NCI-H748 (cell line): Measurements from ENCODE around the gene SPACA7.

Experiments used
- DNase-seq: peaks from one replicate; lab custom pipeline; 2025; ENCODE audit not compliant: unreplicated experiment; lab: John Stamatoyannopoulos, UW

SPACA7 gene

DNA sequence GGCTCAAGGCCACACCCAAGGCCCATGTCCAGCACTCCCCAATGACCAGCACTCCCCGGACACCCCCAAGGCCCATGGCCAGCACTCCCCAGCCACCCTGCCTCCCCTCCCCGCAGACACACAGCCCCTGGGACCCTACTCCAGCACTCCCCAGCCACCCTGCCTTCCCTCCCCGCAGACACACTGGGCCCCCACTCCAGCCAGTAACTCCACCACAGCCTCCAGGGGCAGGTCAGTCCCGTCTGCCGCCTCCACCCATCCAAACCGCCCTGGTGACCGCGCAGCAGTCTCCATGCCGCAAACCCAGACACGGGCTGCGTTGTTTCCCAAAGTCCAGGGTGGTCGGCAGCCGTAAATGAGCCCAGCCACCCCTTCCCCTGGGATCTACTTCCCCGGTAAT, 70.7 kb downstream of the SPACA7 start:
- no peak for DNase-seq

DNA sequence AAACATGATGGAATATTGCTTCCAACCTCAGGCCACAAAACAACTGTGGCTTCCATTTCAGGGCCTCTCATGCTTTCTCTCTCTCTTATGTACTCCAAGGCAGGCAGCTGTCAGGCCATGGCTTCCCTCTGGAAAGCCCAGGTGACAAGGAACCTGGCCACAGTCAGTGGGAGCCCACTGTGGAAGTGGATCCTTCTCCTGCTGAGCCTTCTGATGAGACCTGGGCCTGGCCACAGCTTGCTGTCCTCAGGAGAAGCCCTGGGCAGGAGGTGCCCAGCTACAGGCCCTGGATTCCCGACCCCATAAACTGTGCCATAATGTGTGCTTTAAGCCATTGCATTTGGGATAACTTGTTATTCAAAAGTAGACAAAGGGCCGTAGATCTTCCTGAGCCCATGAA, 71.2 kb downstream of the SPACA7 start:
- DNase-seq: no peak

DNA sequence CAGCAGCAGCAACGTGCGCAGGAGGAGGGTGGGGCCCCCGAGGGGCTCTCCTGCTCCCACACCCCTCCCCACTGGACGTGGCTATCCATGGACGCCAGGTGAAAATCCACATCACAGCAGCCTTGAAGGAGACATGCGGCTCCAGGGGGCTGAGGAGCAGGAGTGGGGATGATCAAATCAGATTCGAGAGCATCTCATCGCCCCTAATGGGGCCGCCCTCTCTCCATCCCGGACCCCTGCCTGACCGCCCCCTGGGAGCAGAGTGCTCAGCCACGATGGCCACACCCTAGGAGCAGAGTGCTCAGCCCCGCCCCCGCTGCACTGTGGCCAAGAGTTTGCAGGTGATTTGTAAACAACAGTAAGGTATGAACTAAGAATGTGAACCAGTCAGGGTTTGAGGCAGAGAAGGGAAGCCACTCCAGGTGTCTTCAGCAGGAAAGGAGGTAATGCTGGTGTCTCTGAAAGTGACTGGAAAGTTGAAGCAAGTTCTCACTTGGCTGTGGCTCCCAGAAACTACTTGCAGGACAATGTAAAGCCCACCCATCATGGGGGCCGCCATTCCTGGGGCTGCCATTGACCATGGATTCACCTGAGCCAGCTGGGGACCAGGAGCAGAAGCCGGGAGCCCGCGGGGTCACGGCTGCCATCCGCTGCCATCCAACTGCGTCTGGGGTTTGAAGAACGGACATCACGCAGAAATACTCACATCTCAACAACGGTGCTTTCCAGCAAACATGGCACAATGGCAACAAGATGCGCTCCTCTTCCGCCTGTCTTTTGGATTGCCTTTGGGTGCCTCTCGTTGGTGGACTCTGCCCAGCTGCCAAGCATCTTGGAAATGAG, 71.8 kb downstream of the SPACA7 start:
- DNase-seq: peak; percentile 95

DNA sequence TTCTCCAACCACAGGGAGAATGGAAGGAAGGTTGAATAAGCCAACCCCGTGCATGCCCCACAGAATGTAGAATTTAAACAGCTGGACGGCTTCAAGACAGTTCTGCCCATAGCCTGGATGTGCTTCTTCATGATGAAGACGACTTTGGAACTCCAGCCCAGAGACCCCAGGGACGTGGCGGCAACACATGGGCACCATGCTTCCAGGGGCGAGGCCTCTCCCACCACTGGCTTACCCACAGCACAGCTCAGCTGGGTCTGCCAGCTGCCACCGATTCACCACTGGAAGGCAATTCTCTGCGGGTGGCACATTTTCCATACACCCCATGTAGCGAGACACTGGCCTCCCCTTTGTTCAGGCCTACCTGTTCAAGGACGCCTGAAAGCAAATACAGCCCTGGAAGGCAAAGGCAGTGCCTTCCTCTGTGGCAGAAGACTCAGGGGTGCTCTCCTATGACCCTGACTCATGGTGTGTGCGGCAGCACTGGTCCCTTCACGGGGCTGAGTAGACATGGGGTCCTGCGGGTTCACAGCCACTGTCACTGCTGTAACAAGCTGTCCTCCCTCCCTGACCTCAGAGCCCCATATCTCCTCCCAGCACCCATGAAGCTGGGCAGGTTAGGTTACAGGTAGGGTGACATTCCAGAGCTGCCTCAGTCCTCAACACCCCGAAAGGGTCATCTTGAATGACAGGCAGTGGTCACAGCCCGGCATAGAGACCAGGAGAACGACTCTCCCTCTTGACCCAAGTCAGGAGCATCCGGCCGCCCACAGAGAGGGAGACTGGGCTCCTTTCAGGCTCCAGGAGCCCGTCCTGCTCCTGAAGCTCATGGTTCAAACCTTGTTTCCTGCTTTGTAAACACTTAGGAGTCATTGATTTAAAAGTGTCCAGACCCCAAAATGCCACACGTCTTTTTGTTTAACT, 72.7 kb downstream of the SPACA7 start:
- no peak for DNase-seq

DNA sequence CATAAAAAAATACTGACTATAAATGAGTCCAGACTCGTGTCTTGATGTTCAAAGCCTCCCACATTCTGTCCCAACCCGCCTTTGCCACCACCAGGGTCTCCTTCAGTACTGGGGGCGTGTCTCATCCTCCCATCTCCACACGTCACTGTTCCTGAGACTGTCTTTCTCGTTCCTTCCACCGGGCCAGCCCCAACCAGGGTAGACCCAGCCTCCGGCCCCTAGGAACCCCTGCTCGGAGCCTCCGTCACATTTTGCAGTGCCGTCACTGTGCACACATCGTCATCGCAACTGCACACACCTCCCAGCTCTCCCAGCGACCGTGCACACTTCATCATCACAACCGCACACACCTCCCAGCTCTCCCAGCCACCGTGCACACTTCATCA, 73.4 kb downstream of the SPACA7 start:
- DNase-seq: no peak

DNA sequence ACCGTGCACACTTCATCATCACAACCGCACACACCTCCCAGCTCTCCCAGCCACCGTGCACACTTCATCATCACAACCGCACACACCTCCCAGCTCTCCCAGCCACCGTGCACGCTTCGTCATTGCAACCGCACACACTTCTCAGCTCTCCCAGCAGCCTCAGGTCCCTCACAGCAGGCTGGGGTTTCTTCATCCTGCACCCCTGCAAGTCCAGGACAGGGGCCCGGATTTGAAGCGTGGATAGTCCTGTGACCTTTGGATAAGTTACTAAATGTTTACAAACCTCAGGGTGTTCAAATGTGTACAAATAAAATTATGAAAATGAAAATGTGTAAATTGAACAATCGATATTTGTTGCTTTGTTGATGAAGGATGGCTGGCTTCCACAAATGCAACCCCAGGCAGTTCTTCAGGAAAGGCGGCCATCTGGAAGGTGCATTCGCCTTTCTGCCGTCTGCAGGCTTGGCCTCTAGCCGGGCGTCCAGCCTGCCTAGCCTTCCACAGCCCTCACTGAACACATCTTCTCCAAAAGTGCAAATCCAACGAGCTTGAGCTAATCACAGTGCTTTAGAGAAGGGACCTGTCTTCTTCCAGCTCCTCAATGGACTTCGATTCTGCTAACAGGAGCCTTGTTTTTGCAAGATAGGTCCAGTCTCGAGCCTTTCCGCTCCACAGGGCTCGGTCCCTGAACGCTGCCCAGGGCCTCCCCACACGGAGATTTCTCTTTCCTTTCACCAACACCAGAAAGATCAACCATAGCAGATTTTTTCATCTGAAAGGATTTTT, 74.2 kb downstream of the SPACA7 start:
- no peak for DNase-seq

DNA sequence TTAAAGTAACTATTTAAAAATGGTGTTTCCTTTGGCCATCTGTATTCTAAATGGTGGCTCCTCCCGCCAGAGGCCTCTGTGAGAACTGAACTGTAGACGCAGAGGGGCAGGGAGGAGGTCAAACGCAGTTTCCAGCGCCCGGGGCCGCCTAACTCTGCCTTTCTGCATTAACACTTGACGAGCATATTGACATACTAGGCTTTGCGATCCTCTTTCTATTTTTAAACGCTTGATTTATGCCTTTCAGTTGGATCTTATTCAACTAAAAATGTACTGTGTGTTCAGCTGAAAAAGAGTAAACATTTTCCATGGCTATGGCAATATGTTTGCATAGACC, 74.7 kb downstream of the SPACA7 start:
- peak; percentile 96 for DNase-seq

DNA sequence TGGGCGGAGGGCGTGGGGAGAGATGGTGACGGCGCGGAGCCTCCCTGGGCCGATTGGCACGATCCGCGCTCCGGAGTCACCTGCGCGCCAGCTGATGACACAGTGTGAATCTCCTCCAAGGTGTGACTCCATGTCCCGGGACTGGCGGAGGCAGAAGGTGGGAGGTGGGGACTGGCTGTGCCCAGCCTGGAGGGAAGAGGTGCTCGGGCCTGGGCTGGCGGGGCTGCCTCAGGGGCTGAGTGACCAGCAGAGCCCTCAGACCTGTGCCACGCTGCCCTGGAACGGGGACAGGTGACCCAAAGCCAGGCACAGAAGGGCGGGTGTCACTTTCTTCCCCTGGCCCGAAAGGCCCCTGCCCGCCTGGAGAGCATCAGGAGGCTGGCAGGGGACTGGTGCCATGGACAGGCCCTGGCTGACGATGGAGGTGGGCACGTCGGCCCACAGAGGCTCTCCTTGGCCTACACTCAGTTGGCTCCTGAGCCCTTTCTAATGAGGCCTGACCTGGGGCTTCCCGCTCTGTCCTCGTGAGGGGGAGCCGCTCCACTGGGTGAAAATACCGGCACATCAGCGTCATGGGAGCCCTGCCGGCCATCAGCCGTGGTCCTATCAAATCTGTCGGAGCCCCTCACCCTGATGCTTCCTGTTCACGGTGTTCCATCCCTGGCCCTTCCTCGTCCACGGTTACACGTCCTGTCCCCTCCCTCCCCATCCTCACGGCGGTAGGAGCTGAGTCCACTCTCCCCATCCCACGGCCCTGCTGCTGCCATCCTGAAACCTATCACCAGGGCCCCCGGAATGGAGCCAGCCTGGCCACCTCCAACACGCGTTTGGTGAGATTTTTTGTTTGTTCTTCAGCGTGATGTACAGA, 75.6 kb downstream of the SPACA7 start:
- DNase-seq: peak; percentile 23

DNA sequence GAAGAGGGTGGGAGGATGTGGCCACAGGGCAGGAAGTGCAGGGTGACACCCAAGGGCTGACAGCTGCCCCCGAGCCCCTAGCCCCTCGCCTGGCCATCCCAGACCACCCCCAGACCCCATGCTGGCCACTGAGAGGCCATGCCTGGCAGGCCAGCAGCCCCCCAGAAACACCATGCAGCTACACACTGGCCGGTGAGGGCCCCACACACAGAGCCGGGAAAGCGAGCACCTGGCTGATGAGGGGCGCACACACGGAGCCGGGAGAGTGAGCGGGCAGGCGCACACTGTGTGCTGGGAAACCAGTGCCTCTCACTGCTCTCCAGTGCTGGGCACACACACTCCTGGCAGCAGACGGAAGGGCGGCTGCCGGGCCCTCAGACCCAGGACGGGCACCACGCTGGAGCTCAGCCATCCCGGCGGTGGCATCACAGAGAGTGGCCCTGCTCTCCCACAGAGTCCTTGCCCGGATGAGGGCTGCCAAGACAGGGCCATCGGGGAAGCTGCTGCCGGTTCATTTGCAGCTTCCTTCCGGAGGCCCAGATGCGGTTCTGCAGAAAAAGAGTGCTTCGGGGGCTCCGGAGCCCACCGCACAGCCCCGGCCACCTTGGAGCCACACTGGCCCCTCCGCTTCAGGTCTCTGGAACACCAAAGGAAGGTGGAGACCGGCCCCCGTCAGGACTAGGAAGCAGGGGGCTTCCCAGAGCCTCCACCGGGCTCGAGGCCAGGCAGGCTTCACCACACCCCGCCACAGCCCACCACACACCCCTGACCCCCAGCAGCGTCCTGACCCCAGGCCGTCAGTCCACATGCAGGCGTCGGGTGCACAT, 76.4 kb downstream of the SPACA7 start:
- no peak for DNase-seq

DNA sequence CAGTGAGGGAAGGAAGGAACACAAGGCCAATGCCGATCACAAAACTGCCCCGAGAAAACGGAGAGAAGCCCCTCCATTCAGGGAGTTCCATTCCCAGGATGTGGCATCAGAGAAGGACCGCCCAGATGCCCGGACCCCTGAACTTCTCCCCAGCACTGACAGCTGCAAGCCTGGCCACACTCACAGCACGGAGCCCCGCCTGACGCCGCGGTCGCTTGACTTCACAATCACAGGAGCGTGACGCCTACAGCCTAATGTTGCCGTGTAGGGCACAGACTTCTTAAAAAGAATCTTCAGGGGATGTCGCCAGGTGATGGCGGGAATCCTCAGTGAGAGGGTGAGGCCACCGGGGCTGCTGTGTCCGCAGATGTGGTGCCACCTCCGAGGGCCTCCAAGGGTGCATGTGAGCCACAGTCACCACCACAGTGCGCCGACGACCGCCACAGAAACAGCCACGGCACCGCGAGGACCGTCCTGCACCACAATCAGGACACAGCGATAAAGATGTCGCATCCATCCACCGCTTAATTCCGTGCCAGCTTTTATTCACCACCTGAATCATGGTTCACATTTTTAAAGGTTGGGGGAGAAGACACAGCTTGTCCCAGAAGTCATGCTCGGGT, 77.2 kb downstream of the SPACA7 start:
- no peak for DNase-seq

DNA sequence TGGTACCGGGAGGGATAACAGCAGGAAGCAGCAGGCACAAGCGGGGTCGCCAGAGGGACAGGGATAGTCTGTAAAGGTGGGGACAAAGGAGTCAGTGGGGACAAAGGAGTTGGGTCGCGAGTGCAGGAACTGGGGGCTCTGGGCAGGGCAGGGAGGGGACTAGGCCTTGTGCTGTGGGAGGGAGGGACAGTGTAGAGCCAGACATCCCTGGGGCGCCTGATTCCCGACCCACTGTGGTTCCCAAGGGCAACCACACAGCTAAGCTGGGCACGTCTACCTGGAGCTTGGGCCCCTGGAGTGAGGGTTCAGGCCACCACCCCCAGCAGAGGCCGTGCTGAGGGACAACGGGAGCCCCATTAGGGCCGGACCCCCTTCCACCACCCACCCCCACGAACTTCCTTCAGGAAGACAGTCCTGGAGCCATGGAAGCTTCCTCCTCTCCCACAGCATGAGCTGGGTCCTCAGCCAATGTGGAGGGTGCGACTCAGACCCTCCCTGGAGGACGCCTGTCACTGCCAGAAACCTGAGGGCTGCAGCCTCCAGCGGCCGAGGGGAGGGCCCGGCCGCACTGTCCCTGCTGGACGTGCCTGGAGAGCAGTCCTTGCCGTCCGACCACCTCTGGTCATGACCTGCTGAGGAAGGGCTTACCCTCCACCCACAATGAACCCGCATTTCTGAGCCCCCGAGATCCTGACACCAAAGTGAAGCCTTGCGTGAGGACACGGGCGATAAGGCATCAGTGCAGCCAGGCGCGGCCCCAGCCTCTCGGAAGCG, 77.9 kb downstream of the SPACA7 start:
- DNase-seq: no peak

DNA sequence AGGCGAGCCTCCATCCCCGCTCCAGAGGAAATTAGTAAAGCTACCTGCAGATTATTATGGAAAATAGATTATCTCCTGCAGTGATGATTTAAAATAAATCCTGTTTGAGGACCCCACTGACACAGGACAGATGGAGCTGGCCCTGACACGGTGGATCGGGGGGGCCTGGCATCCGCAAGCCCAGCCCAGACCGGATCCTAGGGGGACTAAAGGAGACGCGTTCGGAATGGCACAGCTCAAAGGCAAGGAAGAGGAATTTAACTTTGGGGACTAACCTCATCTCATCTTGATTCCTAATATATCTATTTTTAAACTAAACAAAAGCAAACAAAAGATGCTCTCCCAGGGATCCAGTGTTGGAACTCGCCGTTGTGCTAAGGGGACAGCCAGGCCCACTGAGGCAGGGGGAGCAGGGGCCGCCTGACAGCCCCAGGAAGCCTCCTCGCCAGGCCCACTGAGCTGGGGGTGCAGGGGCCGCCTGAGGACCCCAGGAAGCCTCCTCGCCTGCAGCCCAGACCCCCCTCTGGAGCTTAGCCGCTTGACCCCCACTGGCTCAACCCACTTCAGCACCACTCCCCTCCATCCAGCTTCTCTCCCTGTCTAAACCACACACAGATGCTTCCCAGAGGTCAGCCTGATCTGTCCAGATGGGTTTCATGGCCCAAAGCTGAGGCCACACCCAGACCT, 78.6 kb downstream of the SPACA7 start:
- DNase-seq: no peak

DNA sequence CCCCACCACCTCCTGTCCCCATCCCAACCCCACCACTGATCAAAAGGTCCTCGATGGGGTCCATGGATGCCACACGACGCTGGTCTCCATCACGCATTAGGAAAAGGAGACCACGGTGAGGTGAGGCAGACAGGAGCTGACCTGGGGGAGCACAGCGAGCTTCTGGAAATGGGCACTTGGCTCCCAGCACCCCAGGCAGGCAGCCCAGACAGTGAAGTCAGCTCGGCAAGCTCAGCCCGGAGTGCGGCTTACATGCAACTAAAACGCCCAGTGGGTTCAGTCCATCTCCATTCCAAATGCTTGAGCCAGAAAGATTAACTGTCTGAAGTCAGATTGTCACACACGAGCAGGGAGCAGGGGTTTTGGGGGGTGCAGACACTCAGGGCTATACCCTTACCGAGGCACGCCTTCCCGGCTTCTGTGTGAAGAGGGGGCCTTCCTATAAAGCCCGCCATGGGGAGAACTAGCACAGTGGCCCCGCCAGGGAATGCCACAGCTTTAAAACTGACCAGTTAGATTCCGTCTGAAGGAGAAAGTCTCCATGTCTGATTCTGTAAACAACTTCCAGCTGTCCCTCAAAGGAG, 79.4 kb downstream of the SPACA7 start:
- no peak for DNase-seq

DNA sequence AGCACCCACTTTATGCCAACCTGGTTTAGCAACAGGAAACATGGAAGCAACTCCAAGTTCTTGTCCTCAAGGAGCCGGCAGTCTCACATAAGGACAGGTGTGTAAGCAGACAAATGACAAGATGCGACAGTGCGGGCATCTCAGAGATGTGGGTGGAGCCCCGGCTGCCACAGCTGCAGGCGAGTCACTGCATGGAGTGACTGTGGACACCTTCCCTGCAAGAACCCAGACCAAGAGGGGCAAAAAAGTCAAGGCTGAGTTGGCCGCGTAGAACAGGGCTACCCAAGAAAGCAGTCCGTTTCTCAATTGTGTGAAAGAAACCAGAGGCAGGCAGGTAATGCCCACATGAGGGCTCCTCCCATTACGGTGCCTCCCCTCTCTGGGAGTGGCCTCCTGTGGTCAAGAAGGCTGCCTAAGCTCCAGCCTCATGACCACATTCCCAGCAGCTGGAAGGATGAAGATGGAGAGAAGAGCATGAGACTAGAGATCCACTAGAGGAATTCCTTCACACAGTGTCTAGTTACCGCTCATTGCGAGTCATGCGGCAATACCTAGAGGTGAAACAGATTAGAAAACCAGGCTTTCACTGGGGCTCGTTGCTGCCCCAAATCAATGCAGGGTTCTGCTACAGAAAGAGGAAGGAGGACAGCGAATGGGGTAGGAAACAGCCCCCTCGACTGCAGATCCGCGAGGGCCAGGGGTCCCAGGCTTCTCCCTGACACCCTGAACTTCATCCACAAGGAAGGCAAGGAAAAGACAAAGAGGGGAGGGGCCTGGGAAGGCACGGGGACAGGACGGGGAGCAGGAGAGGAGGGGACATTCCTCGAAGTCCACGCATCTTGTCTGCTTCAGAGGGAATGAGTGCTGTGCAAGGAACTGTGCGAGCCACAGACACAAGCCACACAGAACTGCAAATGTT, 80.2 kb downstream of the SPACA7 start:
- no peak for DNase-seq

DNA sequence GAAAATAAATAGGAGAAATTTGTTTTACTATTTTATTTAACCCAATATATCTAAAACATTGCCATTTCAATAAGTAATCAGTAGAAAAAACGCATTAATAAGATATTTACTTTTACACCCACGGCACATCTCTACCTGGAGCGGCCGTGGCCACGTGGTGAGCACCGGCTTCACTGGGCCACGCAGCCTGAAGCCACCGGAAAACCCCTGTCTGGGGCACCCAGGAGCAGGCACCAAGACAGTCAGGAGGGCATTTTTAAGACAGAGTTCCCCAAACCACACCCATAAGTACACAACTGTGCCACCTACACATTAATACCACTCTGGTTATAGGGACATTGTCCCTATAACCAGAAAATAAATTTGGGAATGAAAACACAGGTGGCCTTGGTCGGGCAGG, 80.9 kb downstream of the SPACA7 start:
- no peak for DNase-seq

DNA sequence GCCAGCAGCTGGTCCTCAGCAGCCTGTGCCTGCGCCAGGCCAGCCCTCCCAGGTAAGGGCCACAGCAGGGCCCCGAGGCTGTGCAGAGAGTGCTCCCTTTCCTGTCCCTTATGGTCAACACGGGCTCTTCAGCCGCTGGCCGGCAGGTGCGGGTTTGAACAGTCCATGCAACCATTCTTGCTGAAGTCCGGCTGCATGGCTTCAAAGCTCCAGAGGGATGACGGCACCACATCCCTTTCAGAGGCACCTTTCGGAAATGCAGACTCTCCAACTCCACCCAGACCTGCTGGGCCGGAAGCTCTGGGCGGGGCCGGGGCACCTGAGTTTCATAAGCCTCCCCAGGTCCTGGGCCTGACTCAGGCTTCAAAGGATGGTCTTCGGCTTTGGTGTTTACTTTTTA, 81.3 kb downstream of the SPACA7 start:
- DNase-seq: peak; percentile 81
